Esophagus muscularis mucosa (tissue), 4 donors: ENCODE results near the gene AAR2. TPM values are rescaled to one million over a fixed set of nuclear protein-coding genes. Genes with fewer than 3 reads are reported as not detected.

Experiments
- DNase-seq: peaks from one replicate; pipeline ENCODE4 v3.0.0-alpha.2; 2017; ENCODE audit errors: extremely low spot score
- H3K27ac ChIP-seq, 4 donors: fragments of 200-600 bp; sonication (generic); replicated peaks in 1 of 4; 1 replicate in 3 of 4; 2 replicates in 1 of 4; pipeline ENCODE4 v1.5.1; 2016 to 2019; ENCODE audit warnings: mild to moderate bottlenecking in 1 of 4
- H3K27me3 ChIP-seq, 4 donors: fragments of 200-600 bp; sonication (generic); one replicate each; pipeline versions ENCODE4 v1.5.1 to v1.6.0; 2016 to 2019
- H3K36me3 ChIP-seq, 4 donors: fragments of 200-600 bp; sonication (generic); one replicate each; pipeline ENCODE4 v1.5.1; 2016 to 2019
- H3K4me1 ChIP-seq, 4 donors: fragments of 200-600 bp; sonication (generic); one replicate each; pipeline ENCODE4 v1.5.1; 2016 to 2019
- H3K4me3 ChIP-seq, 4 donors: fragments of 200-600 bp; sonication (generic); 1 replicate in 2 of 4; 2 replicates in 2 of 4; pipeline ENCODE4 v1.5.1; 2016 to 2019; ENCODE audit warnings: mild to moderate bottlenecking in 4 of 4, moderate library complexity in 1 of 4
- H3K9me3 ChIP-seq, 4 donors: fragments of 200-600 bp; sonication (generic); 1 replicate in 3 of 4; 2 replicates in 1 of 4; pipeline ENCODE4 v1.5.1; 2016 to 2019
- CTCF ChIP-seq, 3 experiments: fragments of 200-600 bp in 2 of 3; fragments of 450-650 bp in 1 of 3; sonication (generic) in 2 of 3; IDR thresholded peaks; one replicate each; pipeline ENCODE4 v1.5.1; 2017 to 2019; ENCODE audit warnings: antibody characterized with exemption in 3 of 3, mild to moderate bottlenecking in 2 of 3, moderate library complexity in 1 of 3
- EP300 ChIP-seq: sonication (generic); formaldehyde crosslinking; IDR thresholded peaks from one replicate; pipeline ENCODE4 v1.6.1; 2017; ENCODE audit warnings: antibody characterized with exemption
- POLR2A ChIP-seq: fragments of 450-650 bp; IDR thresholded peaks from one replicate; pipeline ENCODE4 v1.6.1; 2017; ENCODE audit warnings: antibody characterized with exemption, moderate library complexity, mild to moderate bottlenecking, low read depth
- POLR2AphosphoS5 ChIP-seq, 2 donors: sonication (generic); formaldehyde crosslinking; IDR thresholded peaks; one replicate each; pipeline ENCODE4 v1.6.1; 2017; ENCODE audit warnings: antibody characterized with exemption in 2 of 2
- WGBS: methylation state at CpG from one replicate; pipeline ENCODE4 v1.1.5; 2018; 5-methylcytosine and 5-hydroxymethylcytosine counted together
- intact Hi-C: fragments of 100-400 bp; cut with DNase I; formaldehyde crosslinking; loops from one replicate; pipeline ENCODE4 v1.15.1; 2023
- total RNA-seq, 4 donors: library from RNA; depleted of rRNA; stranded (reverse); fragments of >200 nt; gene quantifications; one replicate each; pipeline versions ENCODE4 v1.1.0 to v1.2.1, GENCODE V29; 2016

Gene AAR2
- total RNA-seq, 4 donors from 2014 or later = 37.8 to 53.7 (median 47.2) TPM

GRCh38 chr20:36304786-36305495 lies 68.7 kb downstream of the AAR2 start:
- TF ChIP-seq POLR2A (no peak), EP300 (no peak), CTCF (IDR thresholded peaks at IDR 0.05) (no peak), POLR2AphosphoS5 (IDR thresholded peaks at IDR 0.05) (no peak)
- peaks cover 0 to 92% (median 41%) of the 10 kb centered on the region in 4 donors for H3K27me3 ChIP-seq
- H3K36me3 ChIP-seq = no peaks in the 10 kb centered on the region
- DNase-seq = no peak
- H3K4me1 ChIP-seq = peaks cover 9 to 22% (median 18%) of the 10 kb centered on the region in 4 donors
- no peak overlapping the region for H3K27ac ChIP-seq
- H3K9me3 ChIP-seq = no peaks in the 10 kb centered on the region
- 34% methylated on average over 10 of the region's 10 CpGs for WGBS
- intact Hi-C loops = no loop called here
- no peak overlapping the region for H3K4me3 ChIP-seq

- intact Hi-C loops = no loop called here
- no peak within 1 kb of the TSS for H3K27ac ChIP-seq
- no peak for TF ChIP-seq EP300
- TF ChIP-seq CTCF (IDR thresholded peaks at IDR 0.05) = no peak
- no peak for TF ChIP-seq POLR2AphosphoS5 (IDR thresholded peaks at IDR 0.05)
- no peak for TF ChIP-seq POLR2A
- peaks cover 0 to 91% (median 39%) of the 10 kb centered on the region in 4 donors for H3K27me3 ChIP-seq
- H3K9me3 ChIP-seq = no peaks in the 10 kb centered on the region
- DNase-seq = no peak
- no peaks in the 10 kb centered on the region for H3K36me3 ChIP-seq
- H3K4me1 ChIP-seq = peaks cover 9 to 22% (median 18%) of the 10 kb centered on the region in 4 donors
- peak within 1 kb of the TSS; percentile 45 to 55 (median 45) for H3K4me3 ChIP-seq
- 3% methylated on average over 14 of the region's 96 CpGs for WGBS
These were observed 69.6 kb downstream of the AAR2 start, which contains the start of gene DLGAP4 for GRCh38 chr20:36305602-36306551. DLGAP4 (plus strand) TSS chr20:36306339; CDS start chr20:36431718, 125,379 bp downstream.

Other genes with a start within 250 kb of the AAR2 start
- 10 to 100 TPM; 27.7 to 53.8 (median 34.4) TPM for gene EPB41L1, start 81.7 kb upstream of the AAR2 start, total RNA-seq
- 10 to 100 TPM; 43.6 to 90.0 (median 48.8) TPM for gene DLGAP4, start 69.9 kb downstream of the AAR2 start, total RNA-seq